ACHN (cell line): ENCODE results near the gene CBX2.
"Not testable (repeated sequence)": the region's sequence is repeated elsewhere in the genome, so short reads cannot be mapped to it uniquely, and the experiment has no call there.

Source experiments
- DNase-seq: peaks from one replicate; pipeline ENCODE4 v3.0.0-alpha.2; 2015
- in situ Hi-C: cut with HindIII; loops from 2 replicates; pipeline ENCODE4 v1.10.0; 2017; ENCODE audit warnings: low sequenced_read_pairs, low pct_ligation_motif_present, low pct_unique_long_range_greater_than_20kb

CBX2 gene

GRCh38 chr17:79760197-79760906 is 17.6 kb upstream of the CBX2 start:
- no peak for DNase-seq
- in situ Hi-C loops, result no loop called here

GRCh38 chr17:79761894-79762589 is 15.9 kb upstream of the CBX2 start:
- DNase-seq, result no peak
- in situ Hi-C loops, result no loop called here

GRCh38 chr17:79765708-79766107 is 12.2 kb upstream of the CBX2 start:
- in situ Hi-C loops, result no loop called here

GRCh38 chr17:79769570-79770506 is 8.1 kb upstream of the CBX2 start:
- DNase-seq, result no peak
- in situ Hi-C loops, result no loop called here

More at GRCh38 chr17:79765708-79766107, 12.2 kb upstream of the CBX2 start:
- no peak for DNase-seq

- in situ Hi-C loops, result no loop called here
- DNase-seq, result no peak
Observed at GRCh38 chr17:79771276-79771675, 6.7 kb upstream of the CBX2 start.

- in situ Hi-C loops, DNase-seq: not testable (repeated sequence)
Observed at GRCh38 chr17:79772726-79773125, 5.2 kb upstream of the CBX2 start.

GRCh38 chr17:79774561-79774975 is 3.4 kb upstream of the CBX2 start:
- in situ Hi-C loops, result no loop called here
- no peak for DNase-seq

- in situ Hi-C loops, result no loop called here
- no peak for DNase-seq
Observed at GRCh38 chr17:79775632-79776031, 2.3 kb upstream of the CBX2 start.

- in situ Hi-C loops, result no loop called here
- DNase-seq, result no peak
Observed at GRCh38 chr17:79776376-79777119, 1.4 kb upstream of the CBX2 start.

- in situ Hi-C loops, result no loop called here
- peak; percentile 79 for DNase-seq
Observed at GRCh38 chr17:79777120-79777893, 641 bp upstream of the CBX2 start.

- DNase-seq, result no peak
- in situ Hi-C loops, result no loop called here
Observed at GRCh38 chr17:79778504-79779083, 646 bp downstream of the CBX2 start.

GRCh38 chr17:79779084-79779529 is 1.2 kb downstream of the CBX2 start:
- in situ Hi-C loops, result no loop called here
- no peak for DNase-seq

GRCh38 chr17:79779661-79780365 is 1.9 kb downstream of the CBX2 start:
- DNase-seq, result no peak
- in situ Hi-C loops, result no loop called here

- in situ Hi-C loops, result no loop called here
- no peak for DNase-seq
Observed at GRCh38 chr17:79781012-79781650, 3.2 kb downstream of the CBX2 start.

GRCh38 chr17:79781736-79782575 is 4.0 kb downstream of the CBX2 start:
- in situ Hi-C loops, result no loop called here
- no peak for DNase-seq

- in situ Hi-C loops, result no loop called here
- DNase-seq, result no peak
Observed at GRCh38 chr17:79783891-79784290, 5.9 kb downstream of the CBX2 start.
